Ishikawa (cell line): ENCODE measurements around the gene ASB2.

Source experiments
- CEBPB ChIP-seq: IDR thresholded peaks from 2 replicates; pipeline ENCODE4 v1.6.1; 2012
- CREB1 ChIP-seq: IDR thresholded peaks from 2 replicates; pipeline ENCODE4 v1.6.1; 2012; ENCODE audit warnings: low read depth
- EGR1 ChIP-seq: IDR thresholded peaks from 2 replicates; pipeline ENCODE4 v1.6.1; 2012
- EP300 ChIP-seq: IDR thresholded peaks from 2 replicates; pipeline ENCODE4 v1.6.1; 2012; ENCODE audit warnings: borderline replicate concordance
- FOXM1 ChIP-seq: IDR thresholded peaks from 2 replicates; pipeline ENCODE4 v1.6.1; 2012; ENCODE audit warnings: low read depth, borderline replicate concordance
- MAX ChIP-seq: IDR thresholded peaks from 2 replicates; pipeline ENCODE4 v1.6.1; 2012
- NFIC ChIP-seq: IDR thresholded peaks from 2 replicates; pipeline ENCODE4 v1.6.1; 2012
- RAD21 ChIP-seq: IDR thresholded peaks from 2 replicates; pipeline ENCODE4 v1.6.1; 2012; ENCODE audit warnings: low read depth
- REST ChIP-seq: IDR thresholded peaks from 2 replicates; pipeline ENCODE4 v1.6.1; 2012; ENCODE audit warnings: low read depth, mild to moderate bottlenecking
- TAF1 ChIP-seq: IDR thresholded peaks from 2 replicates; pipeline ENCODE4 v1.6.1; 2012; ENCODE audit warnings: low read depth, mild to moderate bottlenecking
- TCF12 ChIP-seq: IDR thresholded peaks from 2 replicates; pipeline ENCODE4 v1.6.1; 2012; ENCODE audit warnings: low read depth
- TEAD4 ChIP-seq: IDR thresholded peaks from 2 replicates; pipeline ENCODE4 v1.6.1; 2012
- USF1 ChIP-seq: IDR thresholded peaks from 2 replicates; pipeline ENCODE4 v1.6.1; 2012
- YY1 ChIP-seq: IDR thresholded peaks from 2 replicates; pipeline ENCODE4 v1.6.1; 2012; ENCODE audit warnings: low read depth
- ZBTB7A ChIP-seq: IDR thresholded peaks from 2 replicates; pipeline ENCODE4 v1.6.1; 2012; ENCODE audit warnings: low read depth

ASB2 gene

GRCh38 chr14:93928184-93929047 lies 48.0 kb downstream of the ASB2 start:
- TF ChIP-seq REST (peak; percentile 71), USF1 (no peak), CREB1 (no peak), FOXM1 (no peak)

GRCh38 chr14:93927800-93928145 lies 48.6 kb downstream of the ASB2 start:
- TF ChIP-seq EGR1 = no peak
- no peak for TF ChIP-seq TAF1
- no peak for TF ChIP-seq REST

- no peak for TF ChIP-seq REST
- no peak for TF ChIP-seq YY1
- no peak for TF ChIP-seq RAD21
- no peak for TF ChIP-seq EP300
- TF ChIP-seq USF1 = no peak
- TF ChIP-seq FOXM1 = no peak
- no peak for TF ChIP-seq NFIC
- TF ChIP-seq MAX = no peak
- TF ChIP-seq TCF12 = no peak
- TF ChIP-seq ZBTB7A = no peak
- no peak for TF ChIP-seq TEAD4
- no peak for TF ChIP-seq CEBPB
- no peak for TF ChIP-seq TAF1
- TF ChIP-seq CREB1 = no peak
- no peak for TF ChIP-seq EGR1
Observed at GRCh38 chr14:93926873-93927799, 49.2 kb downstream of the ASB2 start, which contains the start of gene FAM181A. TSS of gene FAM181A (plus strand) at chr14:93927344. CDS start at chr14:93928286, 942 bp downstream.

GRCh38 chr14:93926245-93926872 lies 50.0 kb downstream of the ASB2 start:
- TF ChIP-seq CREB1 = no peak
- TF ChIP-seq EGR1 = no peak
- no peak for TF ChIP-seq TCF12
- TF ChIP-seq MAX = no peak
- no peak for TF ChIP-seq TEAD4
- no peak for TF ChIP-seq CEBPB
- TF ChIP-seq EP300 = no peak
- TF ChIP-seq TAF1 = no peak
- TF ChIP-seq NFIC = no peak
- no peak for TF ChIP-seq ZBTB7A
- TF ChIP-seq RAD21 = no peak
- no peak for TF ChIP-seq YY1
- no peak for TF ChIP-seq USF1
